Measurements from ENCODE around the gene HEMGN.
"Not testable (repeated sequence)": the region's sequence is repeated elsewhere in the genome, so short reads cannot be mapped to it uniquely, and the experiment has no call there.

Gene HEMGN

DNA sequence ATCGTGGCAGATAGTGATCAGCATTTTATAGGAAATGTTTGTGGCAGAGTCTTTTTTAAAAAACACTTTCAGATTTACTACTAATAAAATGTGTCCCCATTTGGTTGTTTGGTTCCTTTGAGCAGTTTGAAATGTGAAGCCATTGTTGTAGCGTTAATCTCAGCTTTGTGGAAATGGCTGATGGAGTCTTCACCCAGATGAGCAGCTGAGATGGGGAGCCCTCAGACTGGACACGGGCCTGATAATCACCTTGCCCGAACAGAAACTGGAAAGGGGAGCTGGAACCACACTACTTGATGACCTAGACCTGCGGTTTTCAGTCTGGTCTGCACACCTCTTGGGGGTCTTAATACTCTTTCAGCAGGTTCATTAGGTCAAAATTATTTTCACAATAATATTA lies 24.6 kb upstream of the HEMGN start:
- Histone ChIP-seq H3K27me3 (ENCODE audit: insufficient read depth, poor library complexity, severe bottlenecking) (no peaks in the 10 kb centered on the region), H3K27ac (replicated peaks) (no peak overlapping the region), H3K4me3 (replicated peaks; ENCODE audit: insufficient read depth, low read length) (no peak overlapping the region)
- no peak for DNase-seq (ENCODE audit: low read depth in 1 of 2, low spot score in 1 of 2)
- no peak for TF ChIP-seq POLR2AphosphoS5 (IDR thresholded peaks at IDR 0.05; ENCODE audit: low read depth)
- TF ChIP-seq, protein P1, sequence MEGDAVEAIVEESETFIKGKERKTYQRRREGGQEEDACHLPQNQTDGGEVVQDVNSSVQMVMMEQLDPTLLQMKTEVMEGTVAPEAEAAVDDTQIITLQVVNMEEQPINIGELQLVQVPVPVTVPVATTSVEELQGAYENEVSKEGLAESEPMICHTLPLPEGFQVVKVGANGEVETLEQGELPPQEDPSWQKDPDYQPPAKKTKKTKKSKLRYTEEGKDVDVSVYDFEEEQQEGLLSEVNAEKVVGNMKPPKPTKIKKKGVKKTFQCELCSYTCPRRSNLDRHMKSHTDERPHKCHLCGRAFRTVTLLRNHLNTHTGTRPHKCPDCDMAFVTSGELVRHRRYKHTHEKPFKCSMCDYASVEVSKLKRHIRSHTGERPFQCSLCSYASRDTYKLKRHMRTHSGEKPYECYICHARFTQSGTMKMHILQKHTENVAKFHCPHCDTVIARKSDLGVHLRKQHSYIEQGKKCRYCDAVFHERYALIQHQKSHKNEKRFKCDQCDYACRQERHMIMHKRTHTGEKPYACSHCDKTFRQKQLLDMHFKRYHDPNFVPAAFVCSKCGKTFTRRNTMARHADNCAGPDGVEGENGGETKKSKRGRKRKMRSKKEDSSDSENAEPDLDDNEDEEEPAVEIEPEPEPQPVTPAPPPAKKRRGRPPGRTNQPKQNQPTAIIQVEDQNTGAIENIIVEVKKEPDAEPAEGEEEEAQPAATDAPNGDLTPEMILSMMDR (IDR thresholded peaks at IDR 0.05; ENCODE audit: insufficient read depth, low read length), result no peak
- TF ChIP-seq REST (IDR thresholded peaks at IDR 0.05; ENCODE audit: insufficient replicate concordance, low read depth), result no peak
- no peak for TF ChIP-seq SPI1 (IDR thresholded peaks at IDR 0.05; ENCODE audit: borderline replicate concordance, low read depth)
- TF ChIP-seq GABPA (IDR thresholded peaks at IDR 0.05; ENCODE audit: low read depth), result no peak

DNA sequence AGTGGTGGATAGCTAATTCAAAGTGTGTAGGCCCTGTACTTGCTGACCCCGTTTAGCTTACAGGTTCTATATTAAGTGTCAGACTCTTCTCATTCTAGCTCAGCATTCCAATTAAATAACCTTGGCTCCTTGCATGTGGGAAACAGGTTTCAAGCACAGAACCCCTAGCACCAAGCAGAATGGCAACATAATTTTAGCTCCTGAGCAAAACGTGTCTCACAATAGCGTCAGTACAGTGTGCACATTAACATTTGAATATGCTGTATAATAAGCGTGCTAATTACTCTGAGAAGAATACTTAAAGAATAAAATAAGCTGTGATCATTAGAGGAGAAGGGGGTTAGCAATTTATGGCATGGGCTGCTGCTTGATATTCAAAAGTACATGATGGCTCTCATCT lies 24.2 kb upstream of the HEMGN start:
- no peak overlapping the region for H3K27ac ChIP-seq (replicated peaks)
- no peaks in the 10 kb centered on the region for H3K27me3 ChIP-seq (ENCODE audit: insufficient read depth, poor library complexity, severe bottlenecking)
- H3K4me3 ChIP-seq (replicated peaks; ENCODE audit: insufficient read depth, low read length), result no peak overlapping the region
- TF ChIP-seq GABPA (IDR thresholded peaks at IDR 0.05; ENCODE audit: low read depth) (no peak), SPI1 (IDR thresholded peaks at IDR 0.05; ENCODE audit: borderline replicate concordance, low read depth) (no peak), REST (IDR thresholded peaks at IDR 0.05; ENCODE audit: insufficient replicate concordance, low read depth) (no peak), POLR2AphosphoS5 (IDR thresholded peaks at IDR 0.05; ENCODE audit: low read depth) (no peak)
- TF ChIP-seq, protein P1 (IDR thresholded peaks at IDR 0.05; ENCODE audit: insufficient read depth, low read length), result no peak
- DNase-seq (ENCODE audit: low read depth in 1 of 2, low spot score in 1 of 2), result no peak

DNA sequence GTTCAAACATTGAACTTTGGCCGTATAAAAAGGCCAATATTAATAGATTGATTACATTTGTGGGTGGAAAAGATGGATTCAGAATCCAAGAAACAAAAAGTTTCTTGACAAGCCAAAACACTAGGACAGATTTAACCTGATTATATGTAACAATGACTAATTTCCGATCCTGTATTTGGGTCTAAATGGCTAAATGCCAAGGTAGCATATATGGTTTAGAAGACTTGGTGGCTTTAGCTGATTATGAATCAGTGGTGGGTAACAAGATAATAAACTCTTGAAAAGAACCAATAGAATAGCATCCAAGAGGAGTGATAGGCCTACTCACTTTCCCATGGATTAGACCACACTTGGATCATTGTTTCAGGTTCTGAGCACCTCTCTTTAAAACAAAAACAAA lies 23.4 kb upstream of the HEMGN start:
- DNase-seq (ENCODE audit: low read depth in 1 of 2, low spot score in 1 of 2), result no peak

DNA sequence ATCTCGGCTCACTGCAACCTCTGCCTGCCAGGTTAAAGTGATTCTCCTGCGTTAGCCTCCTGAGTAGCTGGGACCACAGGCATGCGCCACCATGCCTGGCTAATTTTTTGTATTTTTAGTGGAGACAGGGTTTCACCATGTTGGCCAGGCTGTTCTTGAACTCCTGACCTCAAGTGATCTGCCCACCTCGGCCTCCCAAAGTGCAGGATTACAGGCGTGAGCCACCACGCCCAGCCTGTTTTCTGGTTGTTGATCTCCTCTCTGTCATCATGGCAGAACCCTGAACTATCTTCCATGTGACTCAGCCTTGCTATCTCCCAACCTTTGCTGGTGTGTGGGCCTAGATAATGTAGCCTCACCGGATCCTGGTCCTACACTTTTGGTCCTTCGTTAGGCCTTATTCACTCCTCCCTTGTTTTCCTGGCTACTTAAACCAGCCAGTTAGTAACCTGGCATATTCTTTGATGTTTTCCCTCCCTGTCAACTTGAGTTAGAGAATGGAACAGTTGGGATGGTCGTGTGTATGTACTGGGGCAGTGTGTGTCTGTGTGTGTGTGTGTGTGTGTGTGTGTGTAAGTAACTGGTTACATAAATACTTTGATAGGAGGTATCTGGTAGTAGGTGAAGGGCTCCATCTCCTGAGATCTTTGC lies 22.8 kb upstream of the HEMGN start:
- H3K27ac ChIP-seq (replicated peaks); DNase-seq (ENCODE audit: low read depth in 1 of 2, low spot score in 1 of 2); H3K4me3 ChIP-seq (replicated peaks; ENCODE audit: insufficient read depth, low read length); H3K27me3 ChIP-seq (ENCODE audit: insufficient read depth, poor library complexity, severe bottlenecking): not testable (repeated sequence)

More for the DNA sequence above, 23.4 kb upstream of the HEMGN start:
- no peak overlapping the region for H3K4me3 ChIP-seq (replicated peaks; ENCODE audit: insufficient read depth, low read length)
- no peak overlapping the region for H3K27ac ChIP-seq (replicated peaks)
- no peak for TF ChIP-seq REST (IDR thresholded peaks at IDR 0.05; ENCODE audit: insufficient replicate concordance, low read depth)
- TF ChIP-seq, protein P1 (IDR thresholded peaks at IDR 0.05; ENCODE audit: insufficient read depth, low read length), result no peak
- no peak for TF ChIP-seq POLR2AphosphoS5 (IDR thresholded peaks at IDR 0.05; ENCODE audit: low read depth)
- TF ChIP-seq SPI1 (IDR thresholded peaks at IDR 0.05; ENCODE audit: borderline replicate concordance, low read depth), result no peak
- no peak for TF ChIP-seq GABPA (IDR thresholded peaks at IDR 0.05; ENCODE audit: low read depth)
- no peaks in the 10 kb centered on the region for H3K27me3 ChIP-seq (ENCODE audit: insufficient read depth, poor library complexity, severe bottlenecking)
